WTC11 (cell line): ENCODE data around the gene CSNK1A1. TPM values are rescaled to one million over a fixed set of nuclear protein-coding genes. Genes with fewer than 3 reads are reported as not detected.

Source experiments
- ATAC-seq: fragments of 200-7000 bp; cut with Tn5 transposase; 2 replicates; pipeline ENCODE4 v1.10.0; 2021; ENCODE audit warnings: mild to moderate bottlenecking, moderate library complexity
- CTCF ChIA-PET: fragments of 300-600 bp; sonication (Branson Sonifier 250); formaldehyde crosslinking; loops from one replicate; lab custom pipeline; 2021; ENCODE audit warnings: antibody characterized with exemption; lab: Charles Lee
- POLR2A ChIA-PET: fragments of 350-600 bp; sonication (Branson Sonifier 250); formaldehyde crosslinking; loops from one replicate; lab custom pipeline; 2021; ENCODE audit warnings: antibody characterized with exemption; lab: Charles Lee
- DNase-seq: peaks from one replicate; pipeline ENCODE4 v3.0.0; 2021; ENCODE audit warnings: low spot score
- H3K27ac Mint-ChIP-seq: 2 replicates; pipeline ENCODE4 v1.8.0; 2021; ENCODE audit warnings: mixed read lengths
- H3K27me3 Mint-ChIP-seq: 2 replicates; pipeline ENCODE4 v1.8.0; 2021; ENCODE audit warnings: low read depth, mild to moderate bottlenecking, moderate library complexity, mixed read lengths
- H3K36me3 Mint-ChIP-seq: 2 replicates; pipeline ENCODE4 v1.8.0; 2021; ENCODE audit warnings: mixed read lengths
- H3K4me1 Mint-ChIP-seq: 2 replicates; pipeline ENCODE4 v1.8.0; 2022; ENCODE audit warnings: mixed read lengths
- H3K4me3 Mint-ChIP-seq: 2 replicates; pipeline ENCODE4 v1.8.0; 2021; ENCODE audit warnings: mild to moderate bottlenecking, moderate library complexity, mixed read lengths
- H3K9me3 Mint-ChIP-seq: 2 replicates; pipeline ENCODE4 v1.8.0; 2021; ENCODE audit warnings: mixed read lengths
- ARID4B ChIP-seq: sonication (generic); formaldehyde crosslinking; IDR thresholded peaks from 2 replicates; pipeline ENCODE4 v1.8.0; 2023; ENCODE audit warnings: missing genetic modification reagents, mild to moderate bottlenecking, borderline replicate concordance
- ATF1 ChIP-seq: sonication (generic); formaldehyde crosslinking; IDR thresholded peaks from 2 replicates; pipeline ENCODE4 v1.8.1; 2023; ENCODE audit warnings: mild to moderate bottlenecking, moderate library complexity, missing genetic modification reagents
- CDX4 ChIP-seq: fragments of 250-450 bp; sonication (Bioruptor Pico); IDR thresholded peaks from 2 replicates; pipeline ENCODE4 v1.9.0; 2021; ENCODE audit warnings: moderate library complexity, mild to moderate bottlenecking, inconsistent platforms, borderline replicate concordance
- CREM ChIP-seq: sonication (generic); formaldehyde crosslinking; IDR thresholded peaks from 2 replicates; pipeline ENCODE4 v1.8.1; 2022; ENCODE audit warnings: mild to moderate bottlenecking, missing genetic modification reagents, moderate library complexity
- E2F1 ChIP-seq: sonication (generic); formaldehyde crosslinking; IDR thresholded peaks from 2 replicates; pipeline ENCODE4 v1.8.0; 2022; ENCODE audit warnings: mild to moderate bottlenecking, missing genetic modification reagents
- E2F5 ChIP-seq: sonication (generic); formaldehyde crosslinking; IDR thresholded peaks from 2 replicates; pipeline ENCODE4 v1.8.1; 2022; ENCODE audit warnings: mild to moderate bottlenecking, moderate library complexity, missing genetic modification reagents
- ETV6 ChIP-seq: sonication (generic); formaldehyde crosslinking; IDR thresholded peaks from 2 replicates; pipeline ENCODE4 v1.8.1; 2022; ENCODE audit warnings: mild to moderate bottlenecking, missing genetic modification reagents
- FOXK1 ChIP-seq: sonication (generic); formaldehyde crosslinking; IDR thresholded peaks from 2 replicates; pipeline ENCODE4 v1.8.0; 2022; ENCODE audit warnings: mild to moderate bottlenecking, moderate library complexity, missing genetic modification reagents
- HMGXB4 ChIP-seq: sonication (generic); formaldehyde crosslinking; IDR thresholded peaks from 2 replicates; pipeline ENCODE4 v1.8.1; 2023; ENCODE audit warnings: mild to moderate bottlenecking, moderate library complexity, missing genetic modification reagents
- NFYB ChIP-seq: sonication (generic); formaldehyde crosslinking; conservative IDR thresholded peaks from 2 replicates; pipeline ENCODE4 v1.8.0; 2022; ENCODE audit warnings: low read depth, missing genetic modification reagents
- NR1H2 ChIP-seq: sonication (generic); formaldehyde crosslinking; IDR thresholded peaks from 2 replicates; pipeline ENCODE4 v1.9.0; 2021; ENCODE audit warnings: mild to moderate bottlenecking, moderate library complexity, missing genetic modification reagents
- NR2C2 ChIP-seq: sonication (generic); formaldehyde crosslinking; IDR thresholded peaks from 2 replicates; pipeline ENCODE4 v1.8.0; 2022; ENCODE audit warnings: mild to moderate bottlenecking, missing genetic modification reagents
- PRRX2 ChIP-seq: fragments of 250-450 bp; sonication (Bioruptor Pico); IDR thresholded peaks from 2 replicates; pipeline ENCODE4 v1.8.0; 2021; ENCODE audit warnings: mild to moderate bottlenecking
- SMAD4 ChIP-seq: sonication (generic); formaldehyde crosslinking; IDR thresholded peaks from 2 replicates; pipeline ENCODE4 v1.8.0; 2022; ENCODE audit warnings: mild to moderate bottlenecking, missing genetic modification reagents
- SP1 ChIP-seq: sonication (generic); formaldehyde crosslinking; conservative IDR thresholded peaks from 2 replicates; pipeline ENCODE4 v1.8.1; 2022; ENCODE audit warnings: missing genetic modification reagents
- TEAD1 ChIP-seq: sonication (generic); formaldehyde crosslinking; IDR thresholded peaks from 2 replicates; pipeline ENCODE4 v1.8.0; 2022; ENCODE audit warnings: mild to moderate bottlenecking, missing genetic modification reagents
- ZNF281 ChIP-seq: sonication (generic); formaldehyde crosslinking; IDR thresholded peaks from 2 replicates; pipeline ENCODE4 v1.8.0; 2023; ENCODE audit warnings: mild to moderate bottlenecking, missing genetic modification reagents
- total RNA-seq: library from RNA; stranded (reverse); gene quantifications from 3 replicates; pipeline ENCODE4 v1.2.3, GENCODE V29; 2021

CSNK1A1 gene
- total RNA-seq, 1 experiment from 2014 or later = 276 TPM

GRCh38 chr5:149549461-149550267 is 1.6 kb downstream of the CSNK1A1 start (continued):
- TF ChIP-seq E2F5 (CRISPR knock-in tag) (no peak), ARID4B (CRISPR knock-in tag) (0 out of 2 replicates have a peak, but pooled peaks have one; percentile 26), CDX4 (CRISPR knock-in tag) (no peak), SMAD4 (CRISPR knock-in tag) (no peak), ETV6 (CRISPR knock-in tag) (0 out of 2 replicates have a peak, but pooled peaks have one; percentile 15), SP1 (CRISPR knock-in tag) (no peak), PRRX2 (no peak), NR2C2 (CRISPR knock-in tag) (no peak), NFYB (CRISPR knock-in tag) (no peak), FOXK1 (peak; percentile 49; the same call in 1 of the 2 replicates), HMGXB4 (no peak), TEAD1 (CRISPR knock-in tag) (0 out of 2 replicates have a peak, but pooled peaks have one; percentile 17), ZNF281 (CRISPR knock-in tag) (no peak), CREM (CRISPR knock-in tag) (no peak), ATF1 (CRISPR knock-in tag) (no peak)

- H3K27ac Mint-ChIP-seq = peak overlapping the region; percentile 81
- POLR2A ChIA-PET = no interaction called here
- peaks cover 69% of the 10 kb centered on the region for H3K36me3 Mint-ChIP-seq
These were observed 4.3 kb downstream of the CSNK1A1 start for GRCh38 chr5:149546974-149547373.

More at GRCh38 chr5:149546974-149547373, 4.3 kb downstream of the CSNK1A1 start:
- H3K4me1 Mint-ChIP-seq = peaks cover 50% of the 10 kb centered on the region
- no peak for ATAC-seq
- DNase-seq = no peak
- TF ChIP-seq ARID4B (CRISPR knock-in tag) (no peak), CDX4 (CRISPR knock-in tag) (no peak), E2F1 (CRISPR knock-in tag) (no peak), NR1H2 (CRISPR knock-in tag) (no peak), SMAD4 (CRISPR knock-in tag) (no peak)
- no peaks in the 10 kb centered on the region for H3K27me3 Mint-ChIP-seq
- peak overlapping the region; percentile 98 for H3K4me3 Mint-ChIP-seq
- no peaks in the 10 kb centered on the region for H3K9me3 Mint-ChIP-seq
- CTCF ChIA-PET = interaction anchor here (1.0 kb wide), 1 partner anchor 179 kb away, joined by 3 read pairs; no protein-coding TSS in a partner anchor
